Coronary artery (tissue), 2 donors: Measurements from ENCODE around the gene SEMA7A.

Experiments used
- DNase-seq: peaks from one replicate; pipeline ENCODE4 v3.0.0-alpha.2; 2017; ENCODE audit warnings: low spot score
- H3K27ac ChIP-seq, 2 donors: fragments of 200-600 bp; sonication (generic); one replicate each; pipeline ENCODE4 v1.5.1; 2016 to 2019
- H3K4me3 ChIP-seq: fragments of 200-600 bp; sonication (generic); 2 replicates; pipeline ENCODE4 v1.5.1; 2016; ENCODE audit warnings: mild to moderate bottlenecking, moderate library complexity
- TF ChIP-seq, protein P1 (sequence below): fragments of 200-600 bp; sonication (generic); IDR thresholded peaks from one replicate; pipeline ENCODE4 v1.5.1; 2019; ENCODE audit warnings: antibody characterized with exemption

SEMA7A gene

DNA sequence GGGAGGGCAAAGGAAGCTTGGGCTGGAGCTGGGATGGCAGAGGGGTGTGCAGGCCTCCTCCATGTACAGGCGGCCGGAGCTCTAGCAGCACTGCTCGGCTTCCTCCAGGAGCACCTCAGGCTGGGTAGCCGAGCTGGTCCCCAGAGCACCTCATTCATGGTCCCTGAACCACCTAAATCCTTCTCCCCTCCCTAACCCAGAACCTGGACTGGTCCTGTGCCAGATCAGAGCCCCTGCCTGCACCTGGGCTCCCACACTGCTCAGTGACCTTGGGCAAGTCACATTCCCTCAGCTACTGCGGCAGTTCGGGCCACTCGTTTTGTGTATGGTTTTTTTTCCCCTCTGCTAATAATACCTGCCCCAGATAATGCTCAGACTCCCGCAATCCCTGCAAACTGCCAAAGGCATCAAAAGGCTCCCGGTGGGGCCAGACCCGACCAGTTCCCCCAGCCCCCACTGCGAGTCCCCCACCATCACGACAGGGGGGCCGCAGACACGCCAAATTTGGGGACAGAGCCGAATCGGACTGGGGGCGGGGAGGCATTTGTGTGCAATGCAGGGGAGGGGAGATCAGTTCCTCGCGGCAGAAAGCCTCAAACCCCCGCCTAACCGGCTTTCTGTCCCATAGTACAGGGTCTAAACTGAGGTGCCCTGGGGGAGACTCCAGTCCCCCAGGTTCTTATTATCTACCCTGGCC is 1.3 kb downstream of the SEMA7A start:
- Histone ChIP-seq H3K27ac (no peak overlapping the region), H3K4me3 (peak overlapping the region; percentile 97)
- no peak for DNase-seq
- TF ChIP-seq, protein P1, sequence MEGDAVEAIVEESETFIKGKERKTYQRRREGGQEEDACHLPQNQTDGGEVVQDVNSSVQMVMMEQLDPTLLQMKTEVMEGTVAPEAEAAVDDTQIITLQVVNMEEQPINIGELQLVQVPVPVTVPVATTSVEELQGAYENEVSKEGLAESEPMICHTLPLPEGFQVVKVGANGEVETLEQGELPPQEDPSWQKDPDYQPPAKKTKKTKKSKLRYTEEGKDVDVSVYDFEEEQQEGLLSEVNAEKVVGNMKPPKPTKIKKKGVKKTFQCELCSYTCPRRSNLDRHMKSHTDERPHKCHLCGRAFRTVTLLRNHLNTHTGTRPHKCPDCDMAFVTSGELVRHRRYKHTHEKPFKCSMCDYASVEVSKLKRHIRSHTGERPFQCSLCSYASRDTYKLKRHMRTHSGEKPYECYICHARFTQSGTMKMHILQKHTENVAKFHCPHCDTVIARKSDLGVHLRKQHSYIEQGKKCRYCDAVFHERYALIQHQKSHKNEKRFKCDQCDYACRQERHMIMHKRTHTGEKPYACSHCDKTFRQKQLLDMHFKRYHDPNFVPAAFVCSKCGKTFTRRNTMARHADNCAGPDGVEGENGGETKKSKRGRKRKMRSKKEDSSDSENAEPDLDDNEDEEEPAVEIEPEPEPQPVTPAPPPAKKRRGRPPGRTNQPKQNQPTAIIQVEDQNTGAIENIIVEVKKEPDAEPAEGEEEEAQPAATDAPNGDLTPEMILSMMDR = no peak

DNA sequence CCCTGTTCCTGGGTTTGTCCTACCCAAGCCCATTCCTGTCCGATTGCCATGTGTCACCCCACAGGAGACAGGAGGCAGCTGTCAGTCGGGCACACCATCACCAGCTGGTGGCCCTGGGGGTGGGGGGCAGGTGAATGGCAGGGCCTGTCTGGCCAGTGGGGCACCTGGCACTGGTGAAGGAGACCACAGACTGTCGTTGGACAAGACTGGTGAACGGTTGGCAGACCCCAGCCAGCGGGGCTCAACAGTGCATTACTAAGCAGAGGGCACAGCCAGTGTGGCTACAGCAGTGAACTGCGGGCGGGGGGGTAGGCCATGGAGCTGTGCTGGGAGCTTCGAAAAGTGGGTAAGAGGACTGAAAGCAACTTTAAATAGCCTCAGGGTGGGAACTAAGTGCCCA is 2.1 kb downstream of the SEMA7A start:
- Histone ChIP-seq H3K4me3 (peak overlapping the region; percentile 97), H3K27ac (no peak overlapping the region)
- TF ChIP-seq, protein P1 = no peak
- DNase-seq = no peak

DNA sequence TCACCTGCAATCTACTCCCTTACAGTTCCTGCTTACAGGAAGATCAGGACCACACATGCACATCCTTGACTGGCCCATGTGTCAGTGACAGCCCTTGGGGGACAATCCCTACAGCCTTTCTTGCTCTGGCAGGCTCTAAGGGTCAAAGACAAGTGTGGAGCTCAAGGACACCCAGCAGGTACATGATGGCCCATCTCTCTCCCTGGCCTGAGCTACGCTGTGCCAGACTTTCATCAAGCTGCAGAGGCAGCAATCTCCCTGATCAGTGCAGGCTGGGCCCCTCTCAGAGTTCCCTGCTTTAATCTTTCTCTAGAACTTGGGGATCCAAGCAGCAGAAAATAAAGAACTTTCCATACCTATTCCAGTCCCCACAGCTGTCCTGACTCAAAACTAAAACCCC is 2.6 kb downstream of the SEMA7A start:
- Histone ChIP-seq H3K4me3 (no peak overlapping the region), H3K27ac (no peak overlapping the region)
- TF ChIP-seq, protein P1 = no peak
- DNase-seq = no peak

DNA sequence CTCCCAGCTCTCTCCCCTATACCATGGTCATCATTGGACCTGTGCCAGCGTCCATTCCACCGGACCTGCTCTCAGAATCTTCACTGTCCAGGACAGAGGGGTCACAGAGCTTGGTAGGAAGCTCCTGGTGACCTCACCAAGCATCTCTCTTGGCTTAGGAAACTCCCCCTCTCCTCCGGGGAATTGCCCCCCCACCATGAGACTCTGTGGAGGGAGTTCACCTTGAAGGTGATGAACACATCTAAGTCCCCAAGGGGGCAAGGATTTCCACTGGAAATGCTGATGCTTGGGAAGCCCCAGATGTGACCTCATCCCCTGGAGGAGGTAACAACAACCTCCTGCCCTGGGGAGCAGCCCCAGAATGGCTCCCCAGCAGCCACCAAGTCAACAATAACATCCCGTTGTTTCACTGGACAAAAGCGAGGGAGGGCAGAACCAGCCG is 3.2 kb downstream of the SEMA7A start:
- no peak for DNase-seq
- Histone ChIP-seq H3K4me3 (no peak overlapping the region), H3K27ac (no peak overlapping the region)
- TF ChIP-seq, protein P1 = no peak

DNA sequence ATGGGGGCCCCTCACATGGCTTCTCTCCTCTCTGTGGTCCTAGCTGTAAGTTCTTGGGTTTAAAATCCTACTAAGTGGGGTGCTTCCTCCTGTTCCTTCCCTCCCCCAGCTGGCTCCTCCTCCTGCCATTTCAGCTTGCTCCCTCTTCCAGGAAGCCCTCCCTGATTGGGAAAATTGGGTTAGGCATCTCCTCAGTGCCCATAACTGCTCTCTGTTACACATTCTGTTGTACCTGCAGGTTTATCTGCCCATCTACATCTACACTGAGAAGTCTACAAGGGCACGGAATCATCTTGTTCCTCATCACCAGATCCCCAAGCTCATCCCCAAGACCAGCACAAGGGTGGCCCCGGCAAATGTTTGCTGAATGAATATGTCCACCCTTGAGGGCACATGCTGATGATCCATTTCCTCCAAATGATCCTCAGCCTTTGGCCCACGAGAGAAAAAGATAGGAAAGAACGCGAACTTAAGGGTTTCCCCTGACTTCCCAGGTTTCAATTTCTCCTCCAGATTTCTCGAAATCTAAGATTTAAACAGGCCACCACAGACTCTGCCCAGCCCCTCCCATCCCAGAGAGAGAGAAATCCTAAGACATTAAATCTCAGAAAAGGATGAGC is 3.9 kb downstream of the SEMA7A start:
- TF ChIP-seq, protein P1 = no peak
- no peak overlapping the region for H3K4me3 ChIP-seq
- no peak for DNase-seq
- no peak overlapping the region for H3K27ac ChIP-seq

DNA sequence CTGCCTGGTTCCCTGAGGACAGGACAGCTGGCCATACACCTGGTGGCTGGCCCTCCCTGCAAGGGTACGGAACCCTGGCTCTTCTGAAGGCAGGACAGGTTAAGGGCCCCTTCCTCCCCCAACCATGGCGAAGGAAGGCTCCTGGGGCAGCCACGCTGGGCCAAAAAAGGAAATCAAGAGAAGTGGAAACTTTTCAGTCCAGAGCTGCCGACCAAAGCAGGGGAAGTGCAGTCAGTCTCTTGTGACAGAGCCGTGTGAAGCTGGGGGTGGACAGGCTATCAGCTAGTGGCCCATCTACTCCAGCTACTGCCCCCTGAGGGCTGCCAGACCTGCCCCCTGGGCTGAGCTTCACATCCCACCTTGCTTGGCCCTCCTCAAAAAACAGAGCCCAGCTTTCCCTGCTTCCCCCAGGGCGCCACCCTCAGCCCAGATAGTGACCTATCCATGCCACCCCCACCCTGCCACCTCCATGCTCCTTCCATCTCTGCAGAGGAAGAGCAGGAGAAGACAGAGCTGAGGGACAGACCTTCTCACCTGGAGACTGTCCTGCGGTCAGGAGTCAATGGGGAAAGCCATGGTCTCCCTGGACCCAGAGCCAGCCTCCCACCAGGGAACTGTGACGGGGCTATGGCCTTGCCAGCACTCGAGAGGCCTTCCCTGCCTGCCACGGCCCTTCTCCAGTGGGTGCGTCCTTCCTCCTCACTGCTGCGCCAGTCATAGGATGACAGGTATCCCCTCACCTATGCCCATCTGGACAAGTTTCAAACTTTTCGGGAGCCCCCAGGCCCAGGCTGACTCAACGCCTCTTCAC is 4.6 kb downstream of the SEMA7A start:
- Histone ChIP-seq H3K4me3 (no peak overlapping the region), H3K27ac (peak overlapping the region in 1 of 2 donors; percentile 43)
- no peak for DNase-seq
- TF ChIP-seq, protein P1 = no peak
